Endothelial cell of umbilical vein (primary cell): ENCODE data around the gene MMRN1.

Experiments used
- CTCF ChIP-seq, 2 donors: IDR thresholded peaks; 1 replicate in 1 of 2; 2 replicates in 1 of 2; pipeline ENCODE4 v1.5.1; 2011; ENCODE audit warnings: low read length in 2 of 2, mild to moderate bottlenecking in 2 of 2, moderate library complexity in 2 of 2, control low read depth in 1 of 2, inconsistent platforms in 1 of 2, low read depth in 1 of 2; ENCODE audit not compliant: insufficient read depth in 1 of 2; ENCODE audit errors: extremely low read depth in 1 of 2
- EZH2 ChIP-seq: IDR thresholded peaks from 2 replicates; pipeline ENCODE4 v1.6.1; 2012; ENCODE audit warnings: borderline replicate concordance, low read depth, mild to moderate bottlenecking, moderate library complexity, low read length, inconsistent platforms; ENCODE audit not compliant: severe bottlenecking
- FOS ChIP-seq: IDR thresholded peaks from 2 replicates; pipeline ENCODE4 v1.6.1; 2011; ENCODE audit warnings: mild to moderate bottlenecking, low read length, moderate library complexity, borderline replicate concordance; ENCODE audit not compliant: insufficient read depth
- GATA2 ChIP-seq: IDR thresholded peaks from 2 replicates; pipeline ENCODE4 v1.7.0; 2011; ENCODE audit warnings: low read depth, mild to moderate bottlenecking, moderate library complexity, mixed read lengths, low read length; ENCODE audit not compliant: insufficient read length, insufficient read depth
- JUN ChIP-seq: IDR thresholded peaks from 2 replicates; pipeline ENCODE4 v1.6.1; 2011; ENCODE audit warnings: borderline replicate concordance, low read depth; ENCODE audit not compliant: insufficient read length, insufficient read depth
- MAX ChIP-seq: IDR thresholded peaks from 2 replicates; pipeline ENCODE4 v1.6.1; 2011; ENCODE audit not compliant: insufficient read depth, insufficient read length
- MYC ChIP-seq: IDR thresholded peaks from one replicate; pipeline ENCODE4 v1.6.1; 2011; ENCODE audit warnings: mild to moderate bottlenecking, low read depth, low read length
- POLR2A ChIP-seq: IDR thresholded peaks from 2 replicates; pipeline ENCODE4 v1.6.1; 2012; ENCODE audit warnings: low read depth, mild to moderate bottlenecking, control low read depth, low read length
- POLR2AphosphoS5 ChIP-seq: IDR thresholded peaks from 2 replicates; pipeline ENCODE4 v1.6.1; 2012; ENCODE audit warnings: low read depth, mild to moderate bottlenecking, control low read depth, low read length, moderate library complexity; ENCODE audit not compliant: insufficient read depth

- TF ChIP-seq POLR2AphosphoS5: no peak
- no peak for TF ChIP-seq CTCF (IDR thresholded peaks at IDR 0.05; ENCODE audit: extremely low read depth in 1 of 2, insufficient read depth in 1 of 2, low read depth in 1 of 2, low read length in 2 of 2)
- no peak for TF ChIP-seq POLR2A
- TF ChIP-seq JUN: no peak
- TF ChIP-seq EZH2: no peak
- TF ChIP-seq MAX: no peak
- no peak for TF ChIP-seq MYC
- no peak for TF ChIP-seq FOS
- TF ChIP-seq GATA2: no peak
Measured at GRCh38 chr4:89995006-89995405, 100.4 kb downstream of the MMRN1 start.
